Gastrocnemius medialis (tissue), 4 donors: ENCODE data around the gene XKR7.

Experiments used
- POLR2A ChIP-seq, 2 donors: fragments of 450-650 bp; IDR thresholded peaks; one replicate each; pipeline ENCODE4 v1.6.1; 2017; ENCODE audit warnings: antibody characterized with exemption in 2 of 2, mild to moderate bottlenecking in 2 of 2, moderate library complexity in 2 of 2
- TF ChIP-seq, protein P1 (sequence below), 5 experiments: fragments of 450-650 bp in 3 of 5; fragments of 200-600 bp in 2 of 5; sonication (generic) in 2 of 5; IDR thresholded peaks in 4 of 5; conservative IDR thresholded peaks in 1 of 5; 1 replicate in 4 of 5; 2 replicates in 1 of 5; pipeline ENCODE4 v1.5.1; 2016 to 2019; ENCODE audit warnings: antibody characterized with exemption in 5 of 5, mild to moderate bottlenecking in 3 of 5, moderate library complexity in 3 of 5

DNA sequence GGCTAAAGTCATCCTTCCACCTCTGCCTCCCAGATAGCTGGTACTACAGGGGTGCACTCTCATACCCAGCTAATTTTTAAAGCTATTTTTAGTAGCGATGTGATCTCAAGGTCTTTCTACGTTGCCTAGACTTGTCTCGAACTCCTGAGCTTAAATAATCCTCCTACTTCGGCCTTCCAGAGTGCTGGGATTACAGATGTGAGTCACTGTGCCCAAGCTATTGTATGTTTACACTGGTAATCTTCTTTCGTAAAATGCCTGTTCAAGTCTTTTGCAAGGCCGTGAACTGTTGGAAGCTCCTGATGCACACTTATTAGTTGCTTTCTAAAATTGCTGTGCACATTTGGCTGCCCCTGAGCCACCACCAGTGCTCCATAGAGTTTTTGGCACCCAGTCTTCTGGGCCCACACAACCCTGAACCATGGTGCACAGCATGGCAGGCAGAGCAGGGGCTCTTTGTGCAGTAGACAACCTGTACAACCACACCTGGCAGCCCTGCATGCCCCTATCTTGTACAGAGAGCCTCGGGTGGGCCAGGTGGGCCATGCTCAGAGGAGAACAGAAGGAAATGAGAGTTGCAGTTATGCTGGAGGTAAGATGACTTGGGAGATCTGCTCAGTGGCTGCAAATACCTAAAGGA, 49.4 kb upstream of the XKR7 start:
- TF ChIP-seq POLR2A (IDR thresholded peaks at IDR 0.05) = no peak
- TF ChIP-seq, protein P1, sequence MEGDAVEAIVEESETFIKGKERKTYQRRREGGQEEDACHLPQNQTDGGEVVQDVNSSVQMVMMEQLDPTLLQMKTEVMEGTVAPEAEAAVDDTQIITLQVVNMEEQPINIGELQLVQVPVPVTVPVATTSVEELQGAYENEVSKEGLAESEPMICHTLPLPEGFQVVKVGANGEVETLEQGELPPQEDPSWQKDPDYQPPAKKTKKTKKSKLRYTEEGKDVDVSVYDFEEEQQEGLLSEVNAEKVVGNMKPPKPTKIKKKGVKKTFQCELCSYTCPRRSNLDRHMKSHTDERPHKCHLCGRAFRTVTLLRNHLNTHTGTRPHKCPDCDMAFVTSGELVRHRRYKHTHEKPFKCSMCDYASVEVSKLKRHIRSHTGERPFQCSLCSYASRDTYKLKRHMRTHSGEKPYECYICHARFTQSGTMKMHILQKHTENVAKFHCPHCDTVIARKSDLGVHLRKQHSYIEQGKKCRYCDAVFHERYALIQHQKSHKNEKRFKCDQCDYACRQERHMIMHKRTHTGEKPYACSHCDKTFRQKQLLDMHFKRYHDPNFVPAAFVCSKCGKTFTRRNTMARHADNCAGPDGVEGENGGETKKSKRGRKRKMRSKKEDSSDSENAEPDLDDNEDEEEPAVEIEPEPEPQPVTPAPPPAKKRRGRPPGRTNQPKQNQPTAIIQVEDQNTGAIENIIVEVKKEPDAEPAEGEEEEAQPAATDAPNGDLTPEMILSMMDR (IDR thresholded peaks at IDR 0.05 in 4 of 5, conservative IDR thresholded peaks at IDR 0.05 in 1 of 5) = no peak
